H1 (cell line): Measurements from ENCODE around the gene PDK1.

ENCODE experiments used
- ATF2 ChIP-seq: IDR thresholded peaks from 2 replicates; pipeline ENCODE4 v1.6.1; 2012; ENCODE audit warnings: low read length, inconsistent platforms
- BACH1 ChIP-seq: IDR thresholded peaks from 2 replicates; pipeline ENCODE4 v1.6.1; 2012; ENCODE audit warnings: low read length, improper control_type of control experiment
- CTCF ChIP-seq, 3 experiments: IDR thresholded peaks; 1 replicate in 2 of 3; 2 replicates in 1 of 3; pipeline versions ENCODE4 v1.5.1 to v1.6.1; 2011; ENCODE audit warnings: low read length in 3 of 3, mild to moderate bottlenecking in 3 of 3, inconsistent platforms in 2 of 3, low read depth in 1 of 3, moderate library complexity in 1 of 3; ENCODE audit not compliant: insufficient read depth in 1 of 3; ENCODE audit errors: control extremely low read depth in 1 of 3
- GABPA ChIP-seq: IDR thresholded peaks from 2 replicates; pipeline ENCODE4 v1.6.1; 2011; ENCODE audit warnings: mild to moderate bottlenecking, low read length, moderate library complexity, borderline replicate concordance; ENCODE audit not compliant: insufficient read depth
- POLR2A ChIP-seq, 2 experiments: IDR thresholded peaks; 1 replicate in 1 of 2; 2 replicates in 1 of 2; pipeline ENCODE4 v1.6.1; 2011; ENCODE audit warnings: low read depth in 2 of 2, low read length in 2 of 2, mild to moderate bottlenecking in 2 of 2; ENCODE audit errors: control extremely low read depth in 1 of 2
- SAP30 ChIP-seq: fragments of 300-600 bp; sonication (generic); IDR thresholded peaks from 2 replicates; pipeline ENCODE4 v1.7.1; 2012; ENCODE audit warnings: low read length, moderate library complexity, mild to moderate bottlenecking, inconsistent platforms; ENCODE audit not compliant: insufficient read depth, insufficient replicate concordance
- SIN3A ChIP-seq, 2 experiments: IDR thresholded peaks in 1 of 2; conservative IDR thresholded peaks in 1 of 2; 2 replicates each; pipeline ENCODE4 v1.6.1; 2011 to 2012; ENCODE audit warnings: low read length in 2 of 2, improper control_type of control experiment in 1 of 2, low read depth in 1 of 2, mild to moderate bottlenecking in 1 of 2
- SIRT6 ChIP-seq: IDR thresholded peaks from one replicate; pipeline ENCODE4 v1.7.1; 2012; ENCODE audit warnings: low read length, inconsistent platforms
- TAF1 ChIP-seq: IDR thresholded peaks from 2 replicates; pipeline ENCODE4 v1.6.1; 2011; ENCODE audit warnings: mild to moderate bottlenecking, low read depth, low read length

GRCh38 chr2:172586245-172586891 is 30.5 kb downstream of the PDK1 start:
- no peak for TF ChIP-seq CTCF (IDR thresholded peaks at IDR 0.05; ENCODE audit: control extremely low read depth in 1 of 3, insufficient read depth in 1 of 3, low read depth in 1 of 3, low read length in 3 of 3)
- no peak for TF ChIP-seq SAP30
- no peak for TF ChIP-seq ATF2
- no peak for TF ChIP-seq GABPA
- TF ChIP-seq SIN3A (conservative IDR thresholded peaks at IDR 0.05 in 1 of 2, IDR thresholded peaks at IDR 0.05 in 1 of 2; ENCODE audit: low read depth in 1 of 2, low read length in 2 of 2): no peak
- no peak for TF ChIP-seq TAF1
- no peak for TF ChIP-seq BACH1
- no peak for TF ChIP-seq POLR2A (IDR thresholded peaks at IDR 0.05; ENCODE audit: control extremely low read depth in 1 of 2, low read depth in 2 of 2, low read length in 2 of 2)
- no peak for TF ChIP-seq SIRT6
